ENCODE data around the gene FXYD5.

The FXYD5 gene, protein sequence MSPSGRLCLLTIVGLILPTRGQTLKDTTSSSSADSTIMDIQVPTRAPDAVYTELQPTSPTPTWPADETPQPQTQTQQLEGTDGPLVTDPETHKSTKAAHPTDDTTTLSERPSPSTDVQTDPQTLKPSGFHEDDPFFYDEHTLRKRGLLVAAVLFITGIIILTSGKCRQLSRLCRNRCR

DNA sequence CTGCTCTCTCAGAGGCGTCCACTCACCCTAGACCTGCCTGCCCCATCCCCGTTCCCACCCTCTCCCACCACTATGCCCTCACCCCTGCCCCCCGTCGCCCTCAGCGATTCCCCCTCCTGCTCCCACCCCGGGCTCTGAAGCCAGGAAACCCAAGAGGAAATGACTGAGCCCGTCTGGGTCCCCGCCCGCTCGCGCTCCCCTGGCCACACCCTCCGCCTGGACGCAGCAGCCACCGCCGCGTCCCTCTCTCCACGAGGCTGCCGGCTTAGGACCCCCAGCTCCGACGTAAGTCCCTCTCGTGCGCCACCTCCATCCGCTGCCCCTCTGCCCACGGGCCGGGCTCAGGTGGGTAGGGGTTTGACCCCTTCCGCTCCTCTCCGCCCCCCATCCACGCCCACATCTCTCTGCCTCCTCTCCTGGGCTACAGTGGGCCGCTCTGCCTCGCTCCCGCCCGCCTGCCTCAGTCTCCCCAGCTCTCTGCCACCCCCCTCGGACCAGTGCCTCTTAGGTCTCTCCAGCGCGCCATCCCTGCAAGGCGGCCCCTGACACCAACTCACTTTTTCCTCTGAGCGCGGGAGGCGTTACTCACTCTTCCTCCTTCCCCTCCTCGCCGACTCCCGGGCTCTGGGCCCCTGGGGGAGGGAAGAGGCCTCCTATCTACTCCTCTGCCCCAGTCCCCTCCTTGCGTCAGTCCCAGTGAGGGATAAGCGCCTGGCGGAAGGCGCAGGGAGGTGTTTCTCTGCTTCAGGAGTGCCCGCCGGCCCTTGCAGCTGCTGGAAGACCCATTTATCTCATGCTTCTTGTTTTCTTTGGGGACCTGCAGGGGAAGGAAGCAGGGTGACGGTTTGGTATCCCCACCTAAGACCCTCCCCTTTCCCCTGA, at the start of gene FXYD5:
TSS of gene FXYD5 (plus strand) at position 211 of the 882 bp plus-strand sequence. CDS start 816 bp downstream, outside the sequence.
- DNase-seq (ENCODE audit: low read depth in 2 of 2), result peak; percentile 59 to 61

DNA sequence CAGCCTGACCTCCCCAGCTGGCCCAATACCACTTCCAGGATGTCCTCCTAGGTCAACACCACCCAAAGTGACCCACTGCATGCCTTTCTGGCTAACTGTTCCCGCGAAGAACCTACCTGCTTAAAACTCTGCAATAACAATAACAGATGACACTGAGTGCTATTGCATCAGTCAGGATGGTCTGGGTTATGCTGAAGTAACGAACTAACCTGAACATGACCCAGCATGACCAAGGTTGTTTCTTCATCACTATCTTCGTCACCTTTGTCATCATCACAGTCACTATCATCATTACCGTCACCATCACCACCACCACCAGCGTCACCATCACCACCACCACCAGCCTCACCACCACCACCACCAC, 49.5 kb upstream of the FXYD5 start:
- DNase-seq (ENCODE audit: low read depth in 2 of 2), result no peak

DNA sequence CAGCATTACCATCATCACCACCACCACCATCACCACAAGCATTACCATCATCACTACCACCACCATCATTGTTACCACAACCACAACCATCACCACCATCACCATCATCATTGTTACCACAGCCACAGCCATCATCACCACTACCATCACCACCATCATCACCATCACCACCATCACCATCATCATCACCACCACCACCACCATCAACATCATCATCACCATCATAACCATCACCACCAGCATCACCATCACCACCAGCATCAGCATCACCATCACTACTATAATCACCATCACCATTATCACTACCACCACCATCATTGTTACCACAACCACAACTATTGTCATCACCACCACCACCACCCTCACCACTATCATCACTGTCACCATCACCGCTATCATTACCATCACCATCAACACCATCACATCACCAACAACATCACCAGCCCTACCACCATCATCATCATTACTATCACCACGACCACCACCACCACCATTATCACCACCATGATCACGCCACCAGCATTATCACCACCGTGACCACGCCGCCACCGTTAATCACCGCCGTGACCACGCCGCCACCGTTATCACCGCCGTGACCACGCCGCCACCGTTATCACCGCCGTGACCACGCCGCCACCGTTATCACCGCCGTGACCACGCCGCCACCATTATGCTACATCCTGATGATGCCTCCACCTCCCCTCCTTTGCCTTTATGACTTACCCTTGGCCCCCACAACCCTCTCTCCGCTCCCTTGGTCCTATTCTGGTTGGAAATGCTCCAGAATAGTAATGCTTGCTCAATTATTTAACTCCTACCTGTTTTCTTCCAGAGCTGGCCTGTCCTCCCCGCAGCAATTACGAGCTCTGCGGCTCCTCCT, 48.9 kb upstream of the FXYD5 start:
- DNase-seq (ENCODE audit: low read depth in 2 of 2), result no peak

DNA sequence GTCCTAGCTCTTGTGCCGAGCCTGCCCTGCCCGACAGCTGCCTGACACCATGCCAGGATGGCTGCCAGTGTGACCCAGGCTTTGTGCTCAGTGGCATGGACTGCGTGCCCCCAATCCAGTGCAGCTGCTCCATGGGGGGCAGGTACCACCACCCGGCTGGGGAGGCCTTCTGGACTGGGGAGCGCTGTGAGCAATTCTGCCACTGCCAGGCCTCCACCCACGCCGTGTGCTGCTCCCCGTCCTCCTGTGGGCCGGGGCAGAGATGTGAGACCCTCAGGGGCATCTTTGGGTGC, 48.3 kb upstream of the FXYD5 start:
- DNase-seq (ENCODE audit: low read depth in 2 of 2), result no peak

DNA sequence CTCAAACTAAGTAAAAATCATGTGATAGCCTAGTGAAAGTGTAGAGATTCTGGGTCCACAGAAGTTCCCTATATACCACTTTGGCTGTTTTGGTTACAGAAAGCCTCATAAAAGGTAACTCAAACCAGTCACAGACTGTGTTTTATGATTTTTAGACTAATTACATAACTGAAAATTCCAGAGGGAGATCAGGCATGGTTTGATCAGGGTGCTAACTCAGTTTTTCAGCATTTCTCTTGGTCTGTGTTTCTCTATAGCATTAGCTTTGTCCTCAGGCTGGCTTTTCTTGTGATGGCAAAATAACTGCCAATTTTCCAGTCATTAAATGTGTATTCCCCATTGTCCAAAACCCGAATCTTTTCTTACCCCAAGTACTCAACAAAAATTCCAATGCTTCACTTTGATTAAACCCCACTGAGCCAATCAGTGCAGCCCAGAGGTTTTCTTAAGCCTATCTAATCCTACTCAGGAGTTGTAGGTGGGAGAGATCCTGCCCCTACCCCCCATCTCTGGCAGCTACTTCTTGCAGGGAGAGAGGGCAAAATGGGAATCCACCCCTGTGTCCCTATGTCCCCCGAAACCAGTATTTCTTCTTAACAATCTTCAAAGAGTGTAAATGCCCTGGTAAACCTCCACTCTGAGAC, 47.5 kb upstream of the FXYD5 start:
- no peak for DNase-seq (ENCODE audit: low read depth in 2 of 2)

DNA sequence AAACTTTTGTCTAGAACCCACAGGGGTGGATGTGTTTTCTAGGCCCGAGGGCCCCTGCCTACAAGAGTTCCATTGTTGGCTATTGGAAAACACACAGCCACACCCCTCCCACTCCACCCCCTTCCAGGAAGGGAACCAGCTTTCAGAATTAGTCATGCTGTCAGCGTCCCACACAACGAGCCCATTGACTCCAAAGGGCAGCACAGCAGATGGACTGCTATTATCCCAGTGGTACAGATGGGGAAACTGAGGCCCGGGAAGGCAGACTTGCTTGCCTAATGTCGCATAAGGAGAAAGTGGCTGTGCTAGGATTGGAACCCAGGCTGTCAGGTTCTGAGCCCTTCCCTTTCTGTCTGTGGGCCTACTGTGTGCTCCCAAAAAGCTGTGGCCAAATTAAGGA, 47.0 kb upstream of the FXYD5 start:
- no peak for DNase-seq (ENCODE audit: low read depth in 2 of 2)

DNA sequence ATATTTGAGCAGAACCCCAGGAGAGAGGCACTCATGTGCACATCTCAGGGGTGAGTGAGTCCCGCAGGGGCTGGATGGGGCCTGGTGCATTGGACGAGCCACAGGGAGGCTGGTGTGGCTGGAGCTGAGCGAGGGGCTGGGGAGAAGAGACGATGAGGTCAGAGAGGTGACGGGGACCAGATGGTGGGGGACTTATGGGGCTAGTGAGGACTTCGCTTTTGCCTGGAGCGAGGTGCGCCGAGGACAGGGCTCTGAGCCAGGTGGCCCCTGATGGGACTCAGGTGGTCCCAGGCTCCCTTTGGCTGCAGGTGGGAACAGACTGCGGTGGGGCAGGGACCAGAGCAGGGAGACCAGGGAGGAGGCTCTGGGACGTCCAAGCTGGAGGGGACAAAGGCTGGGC, 45.8 kb upstream of the FXYD5 start:
- no peak for DNase-seq (ENCODE audit: low read depth in 2 of 2)

DNA sequence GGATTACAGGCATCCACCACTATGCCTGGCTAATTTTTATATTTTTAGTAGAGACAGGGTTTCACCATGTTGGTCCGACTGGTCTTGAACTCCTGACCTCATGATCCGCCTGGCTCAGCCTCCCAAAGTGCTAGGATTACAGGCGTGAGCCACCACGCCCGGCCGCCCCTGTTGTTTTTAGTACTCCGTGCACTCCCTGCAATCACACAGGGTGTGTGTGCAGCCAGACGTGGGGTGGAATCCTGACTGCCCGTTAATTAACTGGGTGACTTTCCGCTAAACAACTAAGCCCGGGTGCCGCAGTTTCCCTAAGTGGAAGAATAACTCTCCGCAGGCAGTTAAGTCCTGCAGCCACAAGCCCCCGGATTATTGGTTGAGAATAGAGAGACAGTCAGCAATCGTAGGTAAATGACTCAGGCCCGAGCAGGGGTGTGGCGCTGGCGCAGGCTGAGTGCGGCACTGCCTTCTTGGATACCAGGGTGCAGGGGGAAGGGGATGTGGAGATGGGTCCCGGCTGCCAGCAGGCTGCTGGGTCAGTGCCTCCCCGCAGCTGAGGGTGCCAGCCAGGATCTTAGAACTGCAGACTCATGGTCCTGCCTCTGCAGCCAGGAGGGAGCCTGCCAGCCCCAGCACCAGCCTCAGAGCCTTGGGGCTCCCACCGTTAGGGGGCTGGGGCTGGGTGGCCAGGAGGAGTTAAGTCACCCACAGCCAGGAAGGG, 45.0 kb upstream of the FXYD5 start:
- no peak for DNase-seq (ENCODE audit: low read depth in 2 of 2)

DNA sequence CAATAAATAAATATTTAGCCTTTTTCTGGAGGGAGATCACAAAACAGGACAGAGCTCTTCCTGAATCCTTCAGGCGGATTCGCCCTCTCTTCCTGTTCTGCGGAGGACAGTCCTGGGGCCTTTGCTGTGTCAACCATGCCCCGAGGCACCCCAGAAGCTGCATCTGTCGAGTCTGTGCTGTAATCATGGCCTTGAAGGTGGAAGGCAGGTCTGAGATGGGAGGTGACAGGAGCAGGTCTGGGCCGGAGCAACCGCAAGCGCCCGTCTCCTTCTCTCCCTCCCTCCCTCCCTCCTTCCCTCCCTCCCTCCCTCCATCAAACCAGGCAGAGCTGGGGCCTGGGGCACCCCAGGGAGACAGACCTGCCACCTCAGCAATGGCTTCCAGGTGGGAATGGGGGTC, 43.6 kb upstream of the FXYD5 start:
- DNase-seq (ENCODE audit: low read depth in 2 of 2), result no peak

DNA sequence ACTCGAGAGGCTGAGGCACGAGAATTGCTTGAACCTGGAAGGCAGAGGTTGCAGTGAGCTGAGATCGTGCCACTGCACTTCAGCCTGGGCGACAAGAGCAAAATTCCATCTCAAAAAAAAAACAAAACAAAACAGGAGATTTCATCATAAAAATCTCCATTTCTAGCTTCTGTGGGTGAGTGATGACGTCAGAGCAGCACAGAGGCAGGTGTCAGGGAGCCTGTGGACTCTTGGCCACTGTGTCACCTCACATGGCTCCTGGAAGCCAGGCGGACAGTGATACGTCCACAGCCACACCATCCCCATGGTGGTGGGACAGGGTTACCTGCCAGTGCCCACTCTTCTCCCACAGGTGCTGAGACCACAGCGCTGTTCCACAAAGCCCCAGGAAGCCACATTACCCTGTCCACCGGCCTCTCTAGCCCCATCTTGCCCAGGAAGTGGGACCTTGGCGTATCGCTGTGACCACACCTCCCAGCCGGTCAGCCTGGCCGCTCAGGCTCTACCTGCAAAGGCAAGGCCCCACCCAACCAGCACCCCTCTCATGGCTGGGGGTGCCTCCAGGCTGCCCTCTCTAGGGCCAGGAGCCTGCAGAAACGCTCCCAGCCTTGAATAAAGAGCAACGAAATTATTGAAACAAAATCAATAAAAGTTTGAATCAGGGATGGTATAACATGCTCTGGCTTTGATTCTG, 41.4 kb upstream of the FXYD5 start:
- DNase-seq (ENCODE audit: low read depth in 2 of 2), result no peak

DNA sequence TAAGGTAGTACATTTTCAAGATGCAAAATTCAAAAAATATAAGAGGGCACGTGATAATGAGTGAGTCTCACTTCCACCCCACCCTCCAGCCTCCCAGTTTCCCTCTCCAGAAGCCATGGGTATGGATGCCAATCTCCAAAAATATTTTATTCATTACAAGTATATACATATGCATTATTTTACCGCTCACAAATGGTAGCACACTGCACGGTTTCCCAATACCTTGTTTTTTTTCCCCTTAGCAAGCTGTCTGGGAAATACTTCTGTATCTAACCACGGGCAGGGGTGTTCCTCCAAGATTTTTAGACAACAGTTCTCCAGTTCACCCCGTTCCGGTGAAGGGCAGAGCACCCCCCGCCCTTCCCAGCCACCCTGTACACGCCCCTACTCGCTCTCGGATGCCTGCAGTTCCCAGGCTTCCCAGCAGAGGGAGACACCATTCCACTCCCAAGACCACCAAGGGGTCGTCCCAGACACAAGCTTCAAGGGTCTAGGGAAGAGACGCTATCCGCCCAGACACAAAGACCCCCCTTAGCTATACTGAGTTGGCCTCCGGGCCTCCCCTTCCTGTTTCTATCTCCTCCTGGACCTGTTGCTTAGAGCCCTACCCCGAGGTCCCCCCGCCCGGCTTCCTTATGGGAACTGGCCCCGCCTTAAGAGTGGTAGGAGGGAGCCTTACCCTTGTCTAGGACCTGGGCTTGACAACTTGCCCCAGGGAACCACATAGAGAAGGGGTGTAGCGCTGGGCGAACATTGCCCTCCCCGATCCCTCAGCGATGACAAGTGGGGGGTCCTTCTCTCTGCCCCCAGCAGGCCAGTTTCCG, 40.0 kb upstream of the FXYD5 start:
- peak; percentile 51 to 56 for DNase-seq (ENCODE audit: low read depth in 2 of 2)

DNA sequence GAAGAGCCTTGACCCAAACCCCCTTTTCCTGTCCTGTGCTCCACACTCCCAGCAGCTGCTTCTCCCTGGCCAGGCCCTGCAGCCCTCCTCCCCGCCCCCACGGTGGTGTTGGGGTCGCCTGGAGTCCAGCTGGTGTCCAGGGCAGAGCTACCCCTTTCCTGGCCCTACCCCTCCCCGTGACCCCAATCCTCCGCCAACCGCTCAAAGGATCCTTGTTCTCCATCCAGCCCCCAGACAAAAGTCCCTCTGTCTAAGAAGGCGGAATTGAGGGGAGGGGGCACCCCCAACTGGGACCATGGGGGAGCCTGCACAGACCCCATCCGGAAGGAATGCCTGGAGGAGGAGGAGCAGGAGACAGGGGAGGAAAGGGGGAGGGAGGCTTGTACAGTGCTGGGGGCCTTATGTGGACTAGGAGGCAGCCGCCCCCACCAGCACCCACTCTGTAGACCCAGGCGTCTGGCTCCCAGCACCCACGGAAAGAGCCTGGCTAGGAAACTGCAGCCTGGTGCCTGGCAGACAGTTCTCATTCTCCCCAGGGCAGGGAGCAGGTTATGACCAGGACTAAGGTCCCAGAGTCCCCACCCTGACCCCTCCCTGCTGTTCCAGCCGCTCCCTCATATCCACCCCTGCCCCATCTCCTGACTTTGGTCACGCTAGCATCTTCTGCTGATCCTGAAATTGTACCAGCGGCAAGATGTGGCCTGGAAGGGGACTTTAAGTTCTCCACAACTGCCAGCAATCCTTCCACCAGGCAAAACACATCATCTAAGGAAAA, 39.2 kb upstream of the FXYD5 start, which contains the start of gene FXYD3:
TSS of gene FXYD3 (plus strand) at position 647 of the 775 bp plus-strand sequence. CDS start 3,554 bp downstream, outside the sequence.
- no peak for DNase-seq (ENCODE audit: low read depth in 2 of 2)

DNA sequence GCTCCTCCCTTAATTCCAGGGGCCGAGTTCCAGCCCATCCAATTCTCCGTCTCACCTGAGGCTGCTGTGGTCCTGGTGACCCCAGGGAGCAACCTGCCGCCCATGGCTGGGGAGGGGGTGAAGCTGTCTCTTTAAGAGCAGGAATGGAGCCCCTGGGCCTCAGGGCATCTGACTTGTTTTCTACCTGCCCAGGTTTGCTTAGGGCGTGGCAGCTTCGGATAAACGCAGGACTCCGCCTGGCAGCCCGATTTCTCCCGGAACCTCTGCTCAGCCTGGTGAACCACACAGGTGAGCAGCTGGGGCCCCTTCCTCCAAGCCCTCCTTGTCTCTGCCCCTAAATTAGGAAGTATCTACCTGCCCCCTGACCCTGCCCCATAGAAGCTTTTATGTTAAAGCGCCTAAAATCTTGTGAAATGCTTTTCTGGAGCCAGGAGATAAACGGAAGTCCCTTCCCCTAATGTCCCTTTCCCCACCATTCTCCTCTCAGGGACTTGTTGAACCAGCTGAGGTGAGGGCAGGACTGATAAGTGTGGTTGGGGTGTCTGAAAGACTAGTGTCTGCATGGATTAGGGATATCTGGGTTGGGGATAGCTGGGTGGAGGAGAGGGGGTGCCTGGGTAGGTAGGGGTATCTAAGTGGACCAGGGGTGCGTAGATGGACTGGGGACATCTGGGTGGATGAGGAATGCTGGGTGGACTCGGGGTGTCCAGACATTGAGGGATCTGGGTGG, 38.3 kb upstream of the FXYD5 start:
- DNase-seq (ENCODE audit: low read depth in 2 of 2), result no peak

DNA sequence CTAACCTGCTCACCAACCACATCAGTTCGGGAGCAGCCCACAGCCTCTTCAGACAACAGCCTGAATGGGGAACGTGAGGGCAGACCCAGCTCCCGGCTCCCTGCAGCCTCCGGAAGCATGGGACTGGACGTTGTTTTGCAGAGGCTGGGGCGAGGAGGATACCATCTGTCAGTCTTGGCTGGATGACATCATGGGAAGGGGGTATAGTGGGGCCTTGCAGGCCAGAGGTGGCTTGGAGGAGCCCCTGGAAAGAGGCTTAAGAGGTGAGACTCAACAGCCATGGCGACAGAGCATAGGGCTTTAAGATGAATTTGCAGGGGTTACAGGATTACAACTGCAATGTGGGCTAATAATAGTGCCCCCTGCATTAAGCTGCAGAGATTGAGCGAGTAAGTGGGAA, 37.4 kb upstream of the FXYD5 start:
- no peak for DNase-seq (ENCODE audit: low read depth in 2 of 2)

DNA sequence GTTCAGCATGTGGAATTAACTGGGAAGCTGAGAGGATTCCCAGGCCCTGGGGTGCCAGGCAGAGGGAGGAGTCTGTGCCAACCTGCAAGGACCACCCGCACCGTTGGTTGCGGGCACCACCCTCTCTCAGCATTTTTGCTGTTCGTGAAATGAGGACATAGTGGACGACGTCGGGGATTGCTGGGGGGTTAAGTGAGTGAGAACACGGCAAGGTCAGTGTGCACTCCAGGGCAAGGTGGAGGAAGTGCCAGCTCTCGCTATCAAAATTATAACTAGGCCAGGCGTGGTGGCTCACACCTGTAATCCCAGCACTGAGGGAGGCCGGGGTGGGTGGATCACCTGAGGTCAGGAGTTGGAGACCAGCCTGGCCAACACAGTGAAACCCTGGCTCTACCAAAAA, 36.7 kb upstream of the FXYD5 start:
- no peak for DNase-seq (ENCODE audit: low read depth in 2 of 2)

DNA sequence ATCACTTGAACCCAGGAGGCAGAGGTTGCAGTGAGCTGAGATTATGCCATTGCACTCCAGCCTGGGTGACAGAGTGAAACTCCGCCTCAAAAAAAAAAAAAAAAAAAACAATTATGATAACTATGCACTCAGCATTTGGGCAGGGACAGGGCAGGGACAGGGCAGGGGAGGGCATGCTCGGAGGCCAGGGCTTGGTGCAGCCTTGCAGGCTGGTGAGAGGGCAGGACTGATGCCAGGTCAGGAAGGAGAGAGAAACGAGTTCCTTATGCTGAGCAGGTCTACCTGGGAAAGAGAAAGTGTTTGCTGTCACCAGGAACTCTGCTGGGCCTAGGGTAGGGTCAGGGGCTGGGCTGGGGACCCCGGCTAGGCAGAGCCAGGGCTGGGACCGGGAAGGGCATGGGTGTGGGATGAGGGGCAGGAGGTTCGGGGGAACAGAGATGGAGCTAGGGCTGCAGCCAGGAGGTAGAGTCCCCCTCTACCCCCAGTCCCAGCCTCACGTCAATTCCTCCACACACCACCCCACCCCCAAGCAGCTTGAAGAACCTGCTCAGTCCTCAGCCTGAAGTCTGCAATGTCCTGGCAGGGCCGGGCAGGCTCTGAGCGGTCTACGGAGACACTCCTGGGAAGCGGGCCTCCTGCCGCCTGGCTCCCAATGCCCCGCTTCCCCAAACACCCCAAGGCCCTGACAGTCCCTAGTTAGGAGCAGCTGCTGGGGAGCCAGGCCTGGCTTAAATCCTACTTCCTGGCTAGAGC, 36.1 kb upstream of the FXYD5 start:
- no peak for DNase-seq (ENCODE audit: low read depth in 2 of 2)

DNA sequence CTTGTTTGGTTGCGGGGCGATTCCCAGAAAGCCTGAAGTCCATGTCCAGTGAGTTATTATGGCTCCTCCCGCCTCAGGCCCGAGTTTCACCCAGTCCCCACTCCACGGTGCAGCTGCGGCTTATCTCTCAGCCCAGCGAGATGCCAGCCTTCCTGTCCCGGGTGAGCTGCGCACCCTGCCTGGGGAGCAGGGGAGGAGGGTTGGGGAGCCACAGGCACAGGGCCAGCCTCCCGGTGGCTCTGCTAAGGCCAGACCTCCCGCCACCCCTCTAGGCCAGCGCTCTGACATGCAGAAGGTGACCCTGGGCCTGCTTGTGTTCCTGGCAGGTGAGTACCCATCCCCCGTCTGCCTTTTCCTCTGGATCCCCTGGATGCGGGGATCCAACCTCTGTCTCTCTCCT, 35.4 kb upstream of the FXYD5 start:
- DNase-seq (ENCODE audit: low read depth in 2 of 2), result no peak

Data from stimulated activated CD8-positive, alpha-beta memory T cell treated with anti-CD3 and anti-CD28 coated beads, Interleukin-7, amount 100 ng/mL, for 1 hour (primary cell).